ENCODE measurements around the gene LRP4.

LRP4 gene

GRCh38 chr11:46958777-46959176 lies 40.4 kb upstream of the LRP4 start:
- Histone ChIP-seq H3K4me3 (ENCODE audit: low read depth, low read length, poor library complexity, severe bottlenecking) (no peak overlapping the region), H3K9me3 (ENCODE audit: low read length) (peaks cover 5% of the 10 kb centered on the region; the same call in 1 of the 2 replicates), H3K79me2 (ENCODE audit: insufficient read depth, low read length) (no peaks in the 10 kb centered on the region), H3K9ac (ENCODE audit: low read length) (no peak overlapping the region), H4K20me1 (ENCODE audit: insufficient read depth, low read length) (no peaks in the 10 kb centered on the region), H3K4me1 (ENCODE audit: insufficient read depth, low read length, severe bottlenecking) (no peaks in the 10 kb centered on the region), H3K27ac (ENCODE audit: low read depth, low read length, poor library complexity, severe bottlenecking) (no peak overlapping the region), H3K9me2 (ENCODE audit: low read depth, low read length) (no peaks in the 10 kb centered on the region), H3K4me2 (ENCODE audit: low read length) (no peak overlapping the region), H3K27me3 (ENCODE audit: insufficient read depth, low read length) (no peaks in the 10 kb centered on the region), H3K36me3 (ENCODE audit: insufficient read depth, low read length) (peaks cover 25% of the 10 kb centered on the region), H2AFZ (ENCODE audit: low read length) (no peak overlapping the region), H3F3A (ENCODE audit: insufficient read depth, low read length) (no peaks in the 10 kb centered on the region)
- TF ChIP-seq, protein P1, sequence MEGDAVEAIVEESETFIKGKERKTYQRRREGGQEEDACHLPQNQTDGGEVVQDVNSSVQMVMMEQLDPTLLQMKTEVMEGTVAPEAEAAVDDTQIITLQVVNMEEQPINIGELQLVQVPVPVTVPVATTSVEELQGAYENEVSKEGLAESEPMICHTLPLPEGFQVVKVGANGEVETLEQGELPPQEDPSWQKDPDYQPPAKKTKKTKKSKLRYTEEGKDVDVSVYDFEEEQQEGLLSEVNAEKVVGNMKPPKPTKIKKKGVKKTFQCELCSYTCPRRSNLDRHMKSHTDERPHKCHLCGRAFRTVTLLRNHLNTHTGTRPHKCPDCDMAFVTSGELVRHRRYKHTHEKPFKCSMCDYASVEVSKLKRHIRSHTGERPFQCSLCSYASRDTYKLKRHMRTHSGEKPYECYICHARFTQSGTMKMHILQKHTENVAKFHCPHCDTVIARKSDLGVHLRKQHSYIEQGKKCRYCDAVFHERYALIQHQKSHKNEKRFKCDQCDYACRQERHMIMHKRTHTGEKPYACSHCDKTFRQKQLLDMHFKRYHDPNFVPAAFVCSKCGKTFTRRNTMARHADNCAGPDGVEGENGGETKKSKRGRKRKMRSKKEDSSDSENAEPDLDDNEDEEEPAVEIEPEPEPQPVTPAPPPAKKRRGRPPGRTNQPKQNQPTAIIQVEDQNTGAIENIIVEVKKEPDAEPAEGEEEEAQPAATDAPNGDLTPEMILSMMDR (IDR thresholded peaks at IDR 0.05; ENCODE audit: low read length) = no peak
- no peak for TF ChIP-seq EZH2 (IDR thresholded peaks at IDR 0.05; ENCODE audit: borderline replicate concordance, low read length)

- Histone ChIP-seq H3K9me2 (ENCODE audit: low read depth, low read length) (no peaks in the 10 kb centered on the region), H3K79me2 (ENCODE audit: insufficient read depth, low read length) (no peaks in the 10 kb centered on the region), H4K20me1 (ENCODE audit: insufficient read depth, low read length) (no peaks in the 10 kb centered on the region), H2AFZ (ENCODE audit: low read length) (no peak overlapping the region), H3K9ac (ENCODE audit: low read length) (no peak overlapping the region), H3F3A (ENCODE audit: insufficient read depth, low read length) (no peaks in the 10 kb centered on the region), H3K36me3 (ENCODE audit: insufficient read depth, low read length) (peaks cover 6% of the 10 kb centered on the region; the same call in 1 of the 2 replicates), H3K27me3 (ENCODE audit: insufficient read depth, low read length) (no peaks in the 10 kb centered on the region), H3K9me3 (ENCODE audit: low read length) (no peaks in the 10 kb centered on the region), H3K4me1 (ENCODE audit: insufficient read depth, low read length, severe bottlenecking) (peaks cover 14% of the 10 kb centered on the region), H3K4me2 (ENCODE audit: low read length) (no peak overlapping the region), H3K27ac (ENCODE audit: low read depth, low read length, poor library complexity, severe bottlenecking) (no peak overlapping the region), H3K4me3 (ENCODE audit: low read depth, low read length, poor library complexity, severe bottlenecking) (no peak overlapping the region)
- TF ChIP-seq, protein P1 (IDR thresholded peaks at IDR 0.05; ENCODE audit: low read length) = no peak
Measured at GRCh38 chr11:46953093-46953492, 34.7 kb upstream of the LRP4 start.

- Histone ChIP-seq H3K4me1 (ENCODE audit: insufficient read depth, low read length, severe bottlenecking) (peaks cover 14% of the 10 kb centered on the region), H4K20me1 (ENCODE audit: insufficient read depth, low read length) (no peaks in the 10 kb centered on the region), H2AFZ (ENCODE audit: low read length) (no peak overlapping the region), H3F3A (ENCODE audit: insufficient read depth, low read length) (no peaks in the 10 kb centered on the region), H3K9me2 (ENCODE audit: low read depth, low read length) (no peaks in the 10 kb centered on the region), H3K9ac (ENCODE audit: low read length) (no peak overlapping the region), H3K36me3 (ENCODE audit: insufficient read depth, low read length) (peaks cover 6% of the 10 kb centered on the region; the same call in 1 of the 2 replicates), H3K4me3 (ENCODE audit: low read depth, low read length, poor library complexity, severe bottlenecking) (no peak overlapping the region), H3K27me3 (ENCODE audit: insufficient read depth, low read length) (no peaks in the 10 kb centered on the region), H3K4me2 (ENCODE audit: low read length) (no peak overlapping the region; the same call in 1 of the 2 replicates), H3K79me2 (ENCODE audit: insufficient read depth, low read length) (no peaks in the 10 kb centered on the region), H3K27ac (ENCODE audit: low read depth, low read length, poor library complexity, severe bottlenecking) (no peak overlapping the region), H3K9me3 (ENCODE audit: low read length) (no peaks in the 10 kb centered on the region)
- TF ChIP-seq EZH2 (IDR thresholded peaks at IDR 0.05; ENCODE audit: borderline replicate concordance, low read length) = no peak
- TF ChIP-seq, protein P1 (IDR thresholded peaks at IDR 0.05; ENCODE audit: low read length) = no peak
Measured at GRCh38 chr11:46952553-46952952, 34.2 kb upstream of the LRP4 start.

Measured in OCI-LY1 (cell line).